GM12892 (cell line): ENCODE results near the gene REC114.

ENCODE experiments used
- POLR2A ChIP-seq: IDR thresholded peaks from 2 replicates; pipeline ENCODE4 v1.6.1; 2011; ENCODE audit warnings: low read depth, low read length, control low read depth
- TAF1 ChIP-seq: IDR thresholded peaks from 2 replicates; pipeline ENCODE4 v1.6.1; 2011; ENCODE audit warnings: low read depth, mild to moderate bottlenecking, control low read depth, low read length, borderline replicate concordance

GRCh38 chr15:73455876-73456275 lies 12.9 kb downstream of the REC114 start:
- TF ChIP-seq POLR2A, result no peak
- no peak for TF ChIP-seq TAF1
